ENCODE data around the gene MPIG6B.

DNA sequence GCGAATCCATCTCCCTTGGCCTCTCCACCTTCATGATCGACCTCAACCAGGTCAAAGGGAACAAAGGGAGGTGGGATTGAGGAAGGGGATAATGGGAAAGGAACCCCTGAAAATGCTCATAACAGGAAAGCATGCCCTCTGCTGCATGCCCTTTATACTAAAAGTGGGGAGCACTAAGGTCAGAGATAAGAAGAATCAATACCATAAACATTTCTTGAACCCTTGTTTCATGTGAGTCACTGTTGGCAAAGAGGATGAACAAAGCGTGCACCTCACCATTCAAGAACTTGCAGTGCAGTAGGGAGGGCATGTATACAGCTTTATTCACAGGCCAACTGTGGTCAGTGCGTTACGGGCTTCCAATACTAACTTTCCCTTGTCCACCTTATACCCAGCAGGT, 37.6 kb downstream of the MPIG6B start:
- TF ChIP-seq, protein P1, sequence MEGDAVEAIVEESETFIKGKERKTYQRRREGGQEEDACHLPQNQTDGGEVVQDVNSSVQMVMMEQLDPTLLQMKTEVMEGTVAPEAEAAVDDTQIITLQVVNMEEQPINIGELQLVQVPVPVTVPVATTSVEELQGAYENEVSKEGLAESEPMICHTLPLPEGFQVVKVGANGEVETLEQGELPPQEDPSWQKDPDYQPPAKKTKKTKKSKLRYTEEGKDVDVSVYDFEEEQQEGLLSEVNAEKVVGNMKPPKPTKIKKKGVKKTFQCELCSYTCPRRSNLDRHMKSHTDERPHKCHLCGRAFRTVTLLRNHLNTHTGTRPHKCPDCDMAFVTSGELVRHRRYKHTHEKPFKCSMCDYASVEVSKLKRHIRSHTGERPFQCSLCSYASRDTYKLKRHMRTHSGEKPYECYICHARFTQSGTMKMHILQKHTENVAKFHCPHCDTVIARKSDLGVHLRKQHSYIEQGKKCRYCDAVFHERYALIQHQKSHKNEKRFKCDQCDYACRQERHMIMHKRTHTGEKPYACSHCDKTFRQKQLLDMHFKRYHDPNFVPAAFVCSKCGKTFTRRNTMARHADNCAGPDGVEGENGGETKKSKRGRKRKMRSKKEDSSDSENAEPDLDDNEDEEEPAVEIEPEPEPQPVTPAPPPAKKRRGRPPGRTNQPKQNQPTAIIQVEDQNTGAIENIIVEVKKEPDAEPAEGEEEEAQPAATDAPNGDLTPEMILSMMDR (conservative IDR thresholded peaks at IDR 0.05 in 1 of 2, IDR thresholded peaks at IDR 0.05 in 1 of 2; ENCODE audit: low read depth in 1 of 2, low read length in 2 of 2) = no peak
- no peak for TF ChIP-seq EZH2 (IDR thresholded peaks at IDR 0.05; ENCODE audit: low read length, missing control alignments)
